HG02884 (cell line): Measurements from ENCODE around the gene IL31RA.

Experiments
- ATAC-seq: cut with Tn5 transposase; IDR thresholded peaks from one replicate; pipeline ENCODE4 v1.9.1; 2021; ENCODE audit warnings: mild to moderate bottlenecking, moderate library complexity; ENCODE audit not compliant: unreplicated experiment

The IL31RA gene

GRCh38 chr5:55900068-55900467 lies 48.9 kb downstream of the IL31RA start:
- no peak for ATAC-seq

DNA sequence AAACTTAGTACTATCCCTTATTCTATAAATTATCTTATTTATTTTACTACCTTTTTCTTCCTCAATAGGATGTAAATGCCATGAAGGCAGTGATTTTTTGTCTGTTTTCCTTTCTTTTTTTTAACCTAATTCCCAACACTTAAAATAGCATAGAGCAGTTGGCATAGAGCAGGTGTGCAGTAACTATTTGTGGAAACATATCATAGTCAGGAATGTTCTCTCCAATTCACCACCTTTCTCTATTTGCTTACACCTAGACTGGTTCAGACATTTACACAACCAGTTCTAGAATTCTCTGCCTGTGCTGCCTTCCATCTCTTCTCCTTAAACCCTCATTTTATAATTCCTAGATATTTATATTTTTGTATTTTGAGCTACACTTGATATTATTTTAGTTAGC lies 49.6 kb downstream of the IL31RA start:
- ATAC-seq: no peak

DNA sequence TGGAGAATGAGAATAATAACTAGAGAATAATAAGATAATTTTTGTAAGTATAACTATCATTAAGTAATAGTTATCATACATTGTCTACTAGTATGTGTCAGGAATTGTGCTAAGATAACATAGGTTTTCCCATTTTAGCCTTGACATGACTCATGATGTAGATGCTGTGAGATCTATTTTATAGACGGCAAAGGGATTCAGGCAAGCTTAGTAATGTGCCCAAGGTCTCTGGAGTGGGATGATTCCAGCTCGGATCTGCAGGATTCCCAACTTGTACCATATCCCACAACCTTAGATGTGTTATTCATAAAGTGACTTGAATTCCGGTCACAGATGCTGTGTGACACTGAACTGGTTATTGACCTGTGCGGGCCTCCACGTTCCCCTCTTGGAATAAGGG lies 51.5 kb downstream of the IL31RA start:
- no peak for ATAC-seq

GRCh38 chr5:55903121-55903701 lies 52.1 kb downstream of the IL31RA start:
- ATAC-seq: peak; percentile 89

DNA sequence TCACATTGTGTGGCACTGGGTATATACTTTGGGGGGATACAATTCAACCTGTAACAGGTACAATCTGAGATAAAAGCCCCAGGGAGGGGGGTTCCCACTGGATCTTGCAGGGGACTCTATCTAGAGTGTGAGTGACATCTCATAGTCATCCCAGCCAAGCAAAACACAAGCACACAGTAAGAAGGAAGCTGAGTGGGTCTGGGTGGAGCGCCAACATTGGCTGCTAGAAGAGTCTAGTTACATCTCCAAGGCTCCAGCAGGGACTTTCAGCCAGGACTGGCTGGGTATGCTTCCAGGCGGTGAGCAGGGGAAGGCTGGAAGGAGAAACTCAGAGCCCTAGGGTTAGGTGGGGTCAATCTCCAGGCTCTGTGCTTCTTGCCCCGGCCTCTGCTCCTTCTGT lies 53.0 kb downstream of the IL31RA start:
- no peak for ATAC-seq

- ATAC-seq: no peak
Observed at GRCh38 chr5:55905251-55905650, 54.1 kb downstream of the IL31RA start.

DNA sequence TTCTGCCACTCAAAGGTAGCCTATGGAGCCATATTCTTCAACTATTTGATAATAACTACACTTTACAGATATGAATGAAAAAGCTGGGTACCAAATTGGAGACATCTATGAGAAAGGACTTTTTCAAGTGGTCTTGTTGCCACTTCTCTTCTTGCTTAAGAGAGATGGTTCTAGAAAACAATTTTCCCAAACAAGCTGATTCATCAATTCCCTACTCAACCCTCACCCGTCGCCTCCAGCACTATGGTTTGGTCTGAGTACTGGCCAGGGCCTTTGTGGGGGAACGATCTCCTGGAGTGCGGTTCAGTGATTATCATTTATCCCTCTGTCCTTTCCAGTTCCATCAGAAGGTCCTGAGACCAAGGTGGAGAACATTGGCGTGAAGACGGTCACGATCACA lies 56.8 kb downstream of the IL31RA start:
- no peak for ATAC-seq

DNA sequence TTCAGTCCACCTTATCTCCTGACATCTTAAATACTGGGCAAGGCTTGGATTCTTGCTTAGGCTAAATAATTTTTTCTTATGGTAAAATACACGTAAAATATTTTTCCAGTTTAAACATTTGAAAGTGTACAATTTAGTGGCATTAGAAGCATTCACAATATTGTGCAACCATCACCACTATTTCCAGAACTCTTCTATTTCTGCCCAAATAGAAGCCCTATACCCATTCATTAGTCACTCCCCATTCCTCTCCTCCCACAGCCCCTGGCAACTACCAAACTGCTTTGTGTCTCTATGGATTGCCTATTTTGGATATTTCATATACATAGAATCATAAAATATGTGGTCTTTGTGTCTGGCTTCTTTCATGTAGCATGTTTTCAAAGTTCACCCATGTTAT lies 57.6 kb downstream of the IL31RA start:
- ATAC-seq: no peak

DNA sequence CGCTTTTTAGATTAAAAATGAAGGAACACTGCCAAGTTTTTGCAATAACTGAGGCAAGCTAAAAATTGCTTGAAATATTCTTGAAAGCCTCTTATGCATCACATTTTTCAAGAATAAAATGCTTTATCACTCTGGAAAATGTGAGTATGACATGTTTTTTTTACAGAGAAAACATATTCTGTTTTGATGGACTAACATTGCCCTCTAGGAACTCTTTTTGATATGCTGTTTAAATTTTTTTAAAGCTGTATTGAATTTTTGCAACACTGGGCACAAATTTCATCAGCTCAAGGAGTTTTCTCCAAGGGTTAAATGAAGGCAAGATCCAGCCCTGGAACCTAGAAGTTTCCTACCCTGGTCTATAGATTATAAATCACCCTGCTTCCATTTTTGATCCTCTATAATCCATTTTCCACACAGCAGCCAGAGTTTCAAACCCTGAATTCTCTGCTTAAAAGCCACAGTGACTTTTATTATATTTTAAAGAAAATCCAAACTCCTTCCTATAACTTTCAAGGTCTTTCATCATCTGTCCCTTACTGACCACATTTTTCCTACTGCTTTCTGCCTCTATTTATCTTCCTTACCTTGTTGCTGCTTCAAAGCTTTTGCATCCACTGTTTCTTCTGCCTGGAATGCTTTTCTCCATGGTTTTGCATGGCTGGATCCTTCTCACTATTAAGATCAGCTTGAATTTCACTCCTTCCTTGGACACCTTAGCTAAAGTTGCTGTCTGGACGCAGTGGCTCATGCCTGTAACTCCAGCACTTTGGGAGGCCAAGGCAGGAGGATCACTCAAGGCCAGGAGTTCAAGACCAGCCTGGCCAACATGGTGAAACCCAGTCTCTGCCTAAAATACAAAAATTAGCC lies 60.9 kb downstream of the IL31RA start:
- ATAC-seq: no peak

- ATAC-seq: peak; percentile 87
Observed at GRCh38 chr5:55913466-55914413, 62.6 kb downstream of the IL31RA start.

DNA sequence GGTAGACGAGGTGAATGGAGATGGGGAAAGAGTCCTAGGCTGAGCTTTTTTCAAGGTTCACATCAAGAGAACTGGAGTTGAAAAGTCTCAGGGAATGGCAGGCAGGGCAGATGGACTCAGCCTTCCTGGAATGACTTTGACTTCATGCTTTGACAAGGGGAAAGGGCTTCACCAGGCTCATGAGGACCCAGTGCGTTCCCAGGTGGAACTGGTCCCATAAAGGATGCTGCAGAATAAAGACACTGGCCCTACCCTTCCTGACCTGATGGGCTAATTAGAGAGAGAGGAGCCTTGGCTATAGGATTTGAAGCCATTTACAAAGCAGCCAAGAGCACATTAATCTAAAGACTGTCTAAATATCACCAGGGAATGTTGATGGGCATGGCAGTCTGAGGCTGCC lies 63.8 kb downstream of the IL31RA start:
- no peak for ATAC-seq

DNA sequence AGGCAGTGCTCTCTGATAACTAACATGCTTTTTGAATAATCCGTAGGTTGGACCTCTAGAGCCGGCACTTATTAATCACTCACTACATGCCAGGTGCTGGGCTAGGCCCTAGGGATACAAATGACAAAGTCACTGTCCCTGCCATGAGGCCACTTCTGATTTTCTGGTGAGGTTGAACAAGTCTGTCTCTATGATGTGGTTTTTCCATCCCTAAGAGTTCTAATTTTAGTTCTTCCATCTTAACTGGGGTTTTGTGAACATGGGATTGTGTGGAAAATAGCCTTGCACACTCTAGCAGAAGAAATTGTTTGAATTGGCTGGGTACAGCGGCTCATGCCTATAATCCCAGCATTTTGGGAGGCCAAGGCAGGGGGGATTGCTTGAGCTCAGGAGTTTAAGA lies 64.6 kb downstream of the IL31RA start:
- no peak for ATAC-seq

DNA sequence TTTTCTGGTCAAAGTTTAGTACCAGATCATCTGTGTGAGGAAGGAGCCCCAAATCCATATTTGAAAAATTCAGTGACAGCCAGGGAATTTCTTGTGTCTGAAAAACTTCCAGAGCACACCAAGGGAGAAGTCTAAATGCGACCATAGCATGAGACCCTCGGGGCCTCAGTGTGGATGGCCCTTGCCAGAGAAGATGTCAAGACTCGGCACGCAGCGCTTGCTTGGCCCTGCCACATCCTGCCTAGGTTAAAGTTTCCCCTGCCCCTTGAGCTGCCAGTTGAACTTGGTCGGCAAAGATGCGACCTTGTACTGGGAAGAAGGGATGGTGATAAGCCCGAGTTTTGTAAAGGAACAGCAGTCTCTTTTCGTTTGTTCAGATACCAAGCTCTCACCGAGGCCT lies 65.8 kb downstream of the IL31RA start:
- ATAC-seq: no peak

DNA sequence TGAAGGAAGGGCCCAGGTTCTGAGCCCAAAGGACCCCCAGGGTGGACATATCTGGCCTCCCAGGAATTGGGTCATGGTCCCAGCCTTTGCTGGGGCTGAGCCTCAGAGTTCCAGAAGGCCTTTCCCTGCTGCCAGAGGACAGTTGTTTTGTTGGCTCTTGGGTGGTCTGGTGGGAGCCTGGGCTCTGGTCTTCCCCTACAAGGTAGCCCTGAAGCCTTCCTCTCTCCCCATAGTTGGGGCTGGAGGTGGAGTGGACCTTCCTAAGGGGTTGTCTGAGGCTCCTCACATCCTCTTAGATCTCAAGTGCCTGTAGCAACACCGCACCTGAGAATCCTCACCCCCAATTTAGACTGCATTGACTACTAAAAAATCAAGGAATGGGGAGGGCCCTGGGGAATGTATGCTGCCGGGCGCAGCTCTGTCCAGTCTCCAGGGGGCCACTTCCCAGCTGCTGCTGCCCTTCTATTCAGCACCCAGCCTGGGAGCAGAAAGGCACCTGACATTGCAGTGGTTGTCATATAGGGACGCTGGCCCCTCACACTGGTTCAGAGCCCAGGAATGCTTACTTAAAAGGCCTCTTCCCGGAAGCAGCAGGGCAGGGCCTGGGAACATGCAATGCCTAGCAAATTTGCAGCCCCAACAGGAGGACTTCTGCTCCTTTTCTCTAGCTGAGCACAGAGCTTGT lies 66.4 kb downstream of the IL31RA start:
- ATAC-seq: no peak

DNA sequence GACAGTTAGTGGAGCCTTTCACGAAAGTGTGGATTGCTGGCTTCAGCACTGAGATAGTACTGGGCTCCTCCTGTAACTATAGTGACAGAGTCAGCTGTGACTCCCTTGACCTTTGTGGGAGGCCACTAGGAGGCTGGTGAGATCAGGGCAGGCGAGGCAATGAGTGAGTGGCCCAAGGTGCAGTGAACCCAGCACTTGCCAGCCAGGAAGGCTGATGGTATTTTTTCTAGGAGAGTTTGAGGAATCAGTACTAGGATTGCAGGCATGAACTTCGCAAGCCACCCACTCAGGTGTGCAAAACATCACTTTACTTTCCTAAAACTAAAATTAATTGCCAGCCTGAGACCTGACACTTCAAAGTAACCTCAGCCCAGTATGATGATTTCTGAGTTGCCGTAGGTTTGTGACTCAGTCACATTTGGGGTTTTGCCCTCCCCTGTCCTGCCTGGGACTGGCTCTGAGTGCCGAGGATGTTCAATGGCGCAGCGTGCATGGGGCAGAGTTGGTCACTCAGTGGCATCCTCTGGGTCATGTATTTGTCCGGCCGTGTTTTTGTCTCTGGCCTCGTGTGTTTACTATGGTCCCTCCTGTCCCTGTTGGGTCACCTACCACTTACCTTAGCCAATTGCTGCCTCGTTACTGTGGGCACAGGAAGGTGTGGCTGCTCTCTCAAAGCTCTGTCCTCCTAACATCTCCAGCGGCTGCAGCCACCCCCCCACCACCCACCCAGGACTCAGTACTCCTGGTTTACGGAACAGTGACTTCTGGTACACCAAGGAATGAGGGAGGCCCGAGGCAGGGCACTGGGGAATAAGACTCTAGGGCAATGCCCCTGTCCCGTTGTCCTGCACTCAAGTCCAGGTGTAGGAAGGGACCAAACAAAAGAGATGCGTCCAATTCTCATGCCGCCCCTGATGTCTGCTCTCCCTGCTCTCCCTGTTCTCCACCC lies 67.2 kb downstream of the IL31RA start:
- ATAC-seq: no peak

GRCh38 chr5:55919625-55920024 lies 68.5 kb downstream of the IL31RA start:
- no peak for ATAC-seq

GRCh38 chr5:55920784-55921183 lies 69.6 kb downstream of the IL31RA start:
- ATAC-seq: no peak

DNA sequence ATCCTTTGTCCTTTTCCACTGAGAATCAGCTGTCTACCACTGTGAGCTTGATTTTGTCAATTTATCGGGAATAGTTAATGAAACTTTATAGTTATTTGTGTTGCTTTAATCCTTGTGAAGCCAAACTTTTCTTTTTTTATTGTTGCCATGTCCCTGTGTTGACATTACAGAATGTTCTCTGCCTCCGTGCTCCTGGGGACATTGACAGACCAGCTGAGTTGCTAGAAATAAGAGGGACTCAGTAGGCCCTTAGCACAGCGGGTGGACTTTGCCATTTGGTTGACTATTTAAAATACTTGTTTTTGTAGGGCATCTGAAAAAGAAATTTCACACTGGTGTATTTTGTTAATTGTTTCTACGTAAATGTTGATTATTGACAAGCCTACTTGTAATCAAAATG lies 70.5 kb downstream of the IL31RA start:
- no peak for ATAC-seq

GRCh38 chr5:55923177-55923771 lies 72.1 kb downstream of the IL31RA start:
- ATAC-seq: no peak
